HCT116 (cell line): Measurements from ENCODE around the gene NKX2-1.

Experiments
- ATF3 ChIP-seq: IDR thresholded peaks from 2 replicates; pipeline ENCODE4 v1.6.1; 2012
- CEBPB ChIP-seq: IDR thresholded peaks from 2 replicates; pipeline ENCODE4 v1.6.1; 2012; ENCODE audit warnings: low read depth
- EGR1 ChIP-seq: IDR thresholded peaks from 2 replicates; pipeline ENCODE4 v1.6.1; 2012; ENCODE audit warnings: low read depth
- EZH2 ChIP-seq: fragments of 200-600 bp; sonication (generic); IDR thresholded peaks from 2 replicates; pipeline ENCODE4 v1.6.1; 2017; ENCODE audit warnings: antibody characterized with exemption, mixed run types
- EZH2phosphoT487 ChIP-seq: fragments of 200-600 bp; IDR thresholded peaks from 2 replicates; pipeline ENCODE4 v1.6.1; 2018; ENCODE audit warnings: antibody characterized with exemption, borderline replicate concordance
- FOSL1 ChIP-seq: IDR thresholded peaks from 2 replicates; pipeline ENCODE4 v1.6.1; 2012; ENCODE audit warnings: low read depth
- JUND ChIP-seq: IDR thresholded peaks from 2 replicates; pipeline ENCODE4 v1.6.1; 2012
- MAX ChIP-seq: IDR thresholded peaks from 2 replicates; pipeline ENCODE4 v1.6.1; 2012
- POLR2A ChIP-seq: IDR thresholded peaks from 2 replicates; pipeline ENCODE4 v1.7.0; 2011; ENCODE audit warnings: borderline replicate concordance; ENCODE audit not compliant: insufficient read depth, insufficient read length; ENCODE audit errors: extremely low read depth
- POLR2AphosphoS5 ChIP-seq: IDR thresholded peaks from 2 replicates; pipeline ENCODE4 v1.6.1; 2011; ENCODE audit warnings: mild to moderate bottlenecking, low read depth, low read length, moderate library complexity
- SRF ChIP-seq: IDR thresholded peaks from 2 replicates; pipeline ENCODE4 v1.6.1; 2012; ENCODE audit warnings: low read depth
- ZNF274 ChIP-seq: fragments of 200-500 bp; sonication (Bioruptor generic); IDR thresholded peaks from 2 replicates; pipeline ENCODE4 v1.6.1; 2014; ENCODE audit warnings: mild to moderate bottlenecking, low read depth, low read length, inconsistent platforms
- TF ChIP-seq, protein P1 (sequence below), 3 experiments: fragments of 200-600 bp in 1 of 3; sonication (generic) in 1 of 3; IDR thresholded peaks in 2 of 3; conservative IDR thresholded peaks in 1 of 3; 2 replicates each; pipeline ENCODE4 v1.5.1; 2012 to 2017; ENCODE audit warnings: low read depth in 2 of 3, low read length in 2 of 3, antibody characterized with exemption in 1 of 3, borderline replicate concordance in 1 of 3, control low read depth in 1 of 3, mild to moderate bottlenecking in 1 of 3, mixed read lengths in 1 of 3, mixed run types in 1 of 3, moderate library complexity in 1 of 3; ENCODE audit not compliant: insufficient read depth in 1 of 3

- TF ChIP-seq EZH2 (no peak), POLR2AphosphoS5 (no peak), MAX (no peak), FOSL1 (no peak), POLR2A (no peak), CEBPB (no peak), JUND (no peak), ATF3 (no peak), SRF (no peak), ZNF274 (no peak), EGR1 (no peak), EZH2phosphoT487 (no peak)
- TF ChIP-seq, protein P1, sequence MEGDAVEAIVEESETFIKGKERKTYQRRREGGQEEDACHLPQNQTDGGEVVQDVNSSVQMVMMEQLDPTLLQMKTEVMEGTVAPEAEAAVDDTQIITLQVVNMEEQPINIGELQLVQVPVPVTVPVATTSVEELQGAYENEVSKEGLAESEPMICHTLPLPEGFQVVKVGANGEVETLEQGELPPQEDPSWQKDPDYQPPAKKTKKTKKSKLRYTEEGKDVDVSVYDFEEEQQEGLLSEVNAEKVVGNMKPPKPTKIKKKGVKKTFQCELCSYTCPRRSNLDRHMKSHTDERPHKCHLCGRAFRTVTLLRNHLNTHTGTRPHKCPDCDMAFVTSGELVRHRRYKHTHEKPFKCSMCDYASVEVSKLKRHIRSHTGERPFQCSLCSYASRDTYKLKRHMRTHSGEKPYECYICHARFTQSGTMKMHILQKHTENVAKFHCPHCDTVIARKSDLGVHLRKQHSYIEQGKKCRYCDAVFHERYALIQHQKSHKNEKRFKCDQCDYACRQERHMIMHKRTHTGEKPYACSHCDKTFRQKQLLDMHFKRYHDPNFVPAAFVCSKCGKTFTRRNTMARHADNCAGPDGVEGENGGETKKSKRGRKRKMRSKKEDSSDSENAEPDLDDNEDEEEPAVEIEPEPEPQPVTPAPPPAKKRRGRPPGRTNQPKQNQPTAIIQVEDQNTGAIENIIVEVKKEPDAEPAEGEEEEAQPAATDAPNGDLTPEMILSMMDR (IDR thresholded peaks at IDR 0.05 in 2 of 3, conservative IDR thresholded peaks at IDR 0.05 in 1 of 3; ENCODE audit: borderline replicate concordance in 1 of 3, insufficient read depth in 1 of 3, low read depth in 2 of 3, low read length in 2 of 3): no peak
Measured at GRCh38 chr14:36518586-36519430, 1.2 kb downstream of the NKX2-1 start.
